Suppressor macrophage treated with lipopolysaccharide for 1 hour (primary cell): ENCODE results near the gene MBNL3.
A peak's percentile ranks its signal among the peaks of the same experiment; 100 is the strongest.

ENCODE experiments used
- DNase-seq, 3 donors: peaks; one replicate each; pipeline ENCODE4 v3.0.0-alpha.2; 2020 to 2022

The MBNL3 gene

GRCh38 chrX:132413459-132413858, 75.4 kb downstream of the MBNL3 start:
- no peak for DNase-seq

DNA sequence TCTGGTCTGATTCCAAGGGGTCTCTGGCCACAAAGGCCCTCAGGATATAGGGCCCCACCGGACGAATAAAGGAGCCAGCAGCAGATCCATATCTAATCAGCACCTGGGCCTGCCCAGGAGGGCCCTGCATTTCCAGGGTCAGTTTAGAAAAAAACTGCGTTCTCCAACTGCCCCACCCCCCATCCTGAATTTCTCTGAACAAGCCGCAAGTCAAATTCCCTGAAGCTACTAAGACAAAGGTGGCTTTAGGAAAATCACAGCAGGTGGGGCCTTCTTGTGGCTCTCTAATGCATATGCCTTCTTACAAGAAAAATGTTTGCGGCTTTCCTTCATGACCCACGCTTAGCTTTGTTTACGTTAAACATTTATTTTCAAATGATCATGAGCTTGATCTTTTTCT, 76.6 kb downstream of the MBNL3 start:
- no peak for DNase-seq

- DNase-seq, result no peak
Measured at GRCh38 chrX:132411310-132411977, 77.4 kb downstream of the MBNL3 start.

GRCh38 chrX:132409780-132410556, 78.9 kb downstream of the MBNL3 start:
- no peak for DNase-seq

- DNase-seq, result peak in 1 of 3 donors; percentile 10
Measured at GRCh38 chrX:132407691-132408090, 81.1 kb downstream of the MBNL3 start.

DNA sequence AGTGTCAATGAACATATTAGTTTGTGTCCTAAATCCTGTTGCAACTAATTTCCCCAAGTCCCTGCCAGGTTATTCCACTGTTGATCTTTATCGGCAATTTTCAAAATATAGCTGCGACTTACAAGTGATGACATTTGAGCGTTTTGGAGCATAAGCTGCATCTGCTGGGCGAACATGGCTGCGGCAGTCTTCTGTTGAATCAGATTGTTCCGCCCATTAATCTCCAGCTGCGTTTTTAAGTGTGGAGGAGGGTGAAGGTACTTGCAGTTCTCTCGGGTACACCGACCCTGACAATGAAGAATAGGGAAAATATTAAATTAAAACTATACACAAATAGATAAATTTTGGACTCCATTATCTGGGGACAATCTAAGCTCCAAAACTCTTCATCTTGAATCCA, 82.7 kb downstream of the MBNL3 start:
- no peak for DNase-seq

- DNase-seq, result no peak
Measured at GRCh38 chrX:132404266-132404665, 84.6 kb downstream of the MBNL3 start.

- no peak for DNase-seq
Measured at GRCh38 chrX:132401935-132402334, 86.9 kb downstream of the MBNL3 start.

- peak in 2 of 3 donors; percentile 20 to 21 for DNase-seq
Measured at GRCh38 chrX:132400706-132401105, 88.1 kb downstream of the MBNL3 start.

DNA sequence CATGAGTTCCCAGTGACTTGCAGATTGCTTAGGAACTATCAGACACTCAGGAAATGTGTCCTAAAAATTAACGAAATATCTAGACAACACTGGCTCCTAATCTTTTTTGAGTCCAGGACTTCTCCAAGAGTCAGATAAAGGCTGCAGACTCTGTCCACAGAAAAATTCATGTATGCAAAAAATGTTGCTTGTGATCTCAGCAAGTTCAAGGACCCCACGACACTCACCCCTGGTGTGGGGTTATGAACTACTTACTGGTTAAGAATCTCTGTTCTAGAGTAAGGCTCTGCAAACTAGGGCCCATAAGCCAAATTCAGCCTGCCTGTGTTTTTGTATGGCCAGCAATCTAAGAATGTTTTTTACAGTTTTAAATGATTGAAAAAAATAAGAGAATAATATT, 93.2 kb downstream of the MBNL3 start:
- no peak for DNase-seq

- DNase-seq, result peak; percentile 1 to 21 (median 11)
Measured at GRCh38 chrX:132395026-132395425, 93.8 kb downstream of the MBNL3 start.

- peak; percentile 13 to 62 (median 59) for DNase-seq
Measured at GRCh38 chrX:132394591-132394990, 94.2 kb downstream of the MBNL3 start.

- DNase-seq, result peak in 1 of 3 donors; percentile 1
Measured at GRCh38 chrX:132393992-132394391, 94.8 kb downstream of the MBNL3 start.

DNA sequence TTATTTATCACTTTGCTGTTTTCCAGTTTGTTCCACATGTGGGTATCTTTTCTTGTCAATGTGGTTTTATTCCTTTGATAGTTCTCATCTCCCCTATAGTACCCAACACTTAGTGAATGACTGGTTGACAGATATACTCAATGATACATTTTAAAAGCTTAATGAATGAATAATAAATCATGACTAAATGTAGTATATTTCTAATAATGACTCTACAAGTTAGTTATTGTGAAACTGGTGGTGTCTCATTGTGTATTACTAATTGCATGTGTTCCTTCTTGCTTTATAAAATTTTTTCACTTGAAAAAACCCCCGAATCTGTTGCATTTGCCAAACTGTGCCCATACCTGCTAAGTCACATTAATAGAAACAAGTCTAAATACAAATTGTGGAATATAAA, 95.4 kb downstream of the MBNL3 start:
- peak; percentile 10 to 46 (median 33) for DNase-seq

DNA sequence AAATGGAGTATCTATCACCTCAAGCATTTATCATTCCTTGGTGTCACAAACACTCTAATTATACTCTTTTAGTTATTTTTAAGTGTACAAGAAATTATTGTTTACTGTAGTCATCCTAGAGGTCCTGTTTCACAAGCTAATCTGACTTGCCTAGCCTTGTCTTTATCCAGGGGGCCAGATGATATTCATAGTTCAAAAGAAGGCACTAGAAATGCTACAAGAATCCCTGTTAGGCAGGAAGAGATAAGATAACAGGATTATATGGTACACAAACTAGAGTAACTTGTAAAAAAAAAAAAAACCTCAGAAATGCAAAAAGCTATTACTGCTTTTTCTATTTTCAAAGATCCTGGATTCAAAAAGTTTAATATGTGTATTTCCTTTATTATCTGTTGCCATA, 95.8 kb downstream of the MBNL3 start:
- no peak for DNase-seq

GRCh38 chrX:132390792-132391191, 98.0 kb downstream of the MBNL3 start:
- no peak for DNase-seq

DNA sequence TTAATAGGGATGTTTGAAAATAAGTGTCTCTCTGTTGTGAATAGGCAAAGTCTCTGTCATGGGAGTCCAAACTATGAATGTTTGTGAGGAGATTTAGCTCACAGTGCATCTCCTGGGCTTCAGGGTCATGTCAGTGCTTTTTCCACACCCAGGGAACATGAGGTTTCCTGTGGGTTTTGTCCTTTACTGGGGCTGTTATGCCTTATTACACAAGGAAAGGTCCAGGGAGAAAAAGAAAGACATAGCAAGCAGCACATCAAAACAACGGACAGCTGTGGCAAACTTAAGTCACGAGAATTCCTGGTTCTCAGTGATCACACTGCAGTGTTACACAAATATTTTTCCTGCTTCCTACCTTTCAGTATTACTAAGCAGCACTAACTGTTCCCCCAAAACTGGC, 99.4 kb downstream of the MBNL3 start:
- no peak for DNase-seq

DNA sequence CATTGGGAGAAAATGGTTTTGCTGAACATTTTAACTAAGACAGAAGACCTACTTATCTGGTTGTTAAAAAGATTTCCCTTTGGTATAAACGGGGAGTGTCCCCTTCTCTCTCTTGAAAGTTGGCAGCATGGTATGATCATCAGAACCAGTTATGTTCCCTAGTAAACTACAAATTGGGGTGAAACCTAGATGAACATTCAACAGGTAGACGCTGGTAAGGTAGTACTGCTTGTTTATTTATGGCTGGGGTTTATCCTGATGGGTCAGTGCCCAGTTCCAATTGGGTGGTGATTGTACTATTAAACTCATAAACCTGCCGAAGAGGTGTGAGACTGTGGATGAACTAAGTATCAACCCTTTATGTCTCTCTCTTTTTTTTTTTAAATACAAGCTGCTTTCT, 100.5 kb downstream of the MBNL3 start:
- DNase-seq, result no peak

GRCh38 chrX:132384301-132384700, 104.5 kb downstream of the MBNL3 start:
- DNase-seq, result no peak

GRCh38 chrX:132382068-132382467, 106.8 kb downstream of the MBNL3 start:
- DNase-seq, result no peak

DNA sequence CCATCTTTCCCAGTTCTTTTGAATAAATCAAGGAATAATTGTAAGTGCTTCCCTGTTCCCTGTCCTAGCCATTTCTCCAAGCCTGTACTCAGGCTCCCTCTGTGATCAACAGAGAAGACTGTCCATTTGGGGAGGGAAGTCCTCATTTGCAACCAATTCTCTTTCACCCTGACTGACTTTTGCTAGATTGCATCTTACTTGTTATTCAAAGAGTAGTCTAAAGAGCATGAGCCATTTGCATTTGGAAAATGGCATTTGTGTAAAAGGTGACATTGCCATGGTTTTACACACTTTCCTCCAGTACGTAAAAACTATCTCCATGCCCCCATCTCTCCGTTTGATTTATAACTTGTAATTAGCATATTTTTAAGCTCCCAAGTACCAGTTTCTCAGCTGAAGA, 110.6 kb downstream of the MBNL3 start:
- no peak for DNase-seq

DNA sequence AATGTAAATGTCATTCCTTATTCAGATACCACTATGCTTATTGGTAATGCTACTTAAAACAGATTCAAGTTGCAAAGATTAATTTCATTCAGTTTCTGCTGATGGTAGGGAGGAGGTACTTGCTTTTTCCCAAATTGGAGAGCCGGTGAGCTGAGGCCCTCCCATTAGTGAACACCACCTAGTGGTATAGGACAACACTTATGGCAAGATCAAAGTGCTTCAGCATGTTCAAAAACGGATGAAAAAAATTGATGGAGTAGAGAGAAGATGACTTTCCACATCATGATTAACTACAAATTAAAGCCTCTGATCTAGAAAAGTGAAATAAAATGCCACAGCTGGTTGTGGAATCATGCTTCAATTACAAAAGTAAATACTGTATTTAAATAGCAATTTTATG, 112.9 kb downstream of the MBNL3 start:
- no peak for DNase-seq

GRCh38 chrX:132373610-132374009, 115.2 kb downstream of the MBNL3 start:
- no peak for DNase-seq

DNA sequence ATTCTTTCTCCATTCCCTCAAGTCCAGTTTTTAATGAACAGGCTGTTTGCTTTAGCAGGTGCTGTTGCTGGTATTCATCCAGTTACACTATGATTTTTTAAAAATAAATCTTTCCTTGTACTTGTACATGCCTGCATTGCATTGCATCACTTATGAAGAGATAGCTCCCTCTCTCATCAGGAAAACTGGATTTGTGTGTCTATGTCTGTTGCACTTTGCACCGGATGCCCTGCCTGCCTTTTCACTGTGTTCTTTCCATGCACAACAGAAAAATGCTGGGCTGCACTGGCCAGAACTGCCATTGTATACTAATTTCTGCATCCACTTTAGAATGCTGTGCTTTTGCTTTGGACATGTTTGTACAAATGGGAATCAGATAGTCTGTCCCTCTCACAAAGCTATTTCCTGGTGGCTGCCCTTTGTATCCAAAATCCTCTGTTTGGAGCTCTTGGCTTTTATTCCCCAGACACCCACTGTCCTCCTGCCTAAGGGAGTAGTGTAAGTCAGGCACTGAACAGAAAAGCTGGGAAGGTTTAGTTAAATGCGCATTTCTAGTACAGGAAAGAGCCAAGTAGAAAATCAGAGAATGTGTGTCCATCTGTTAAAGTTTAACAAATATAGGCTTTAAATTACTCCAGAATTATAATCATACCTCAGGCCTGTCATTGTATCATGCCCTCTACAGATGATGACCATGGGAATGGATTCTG, 119.1 kb downstream of the MBNL3 start:
- DNase-seq, result no peak
